Osteoblast (primary cell): ENCODE measurements around the gene EGFR. TPM values are rescaled to one million over a fixed set of nuclear protein-coding genes. Genes with fewer than 3 reads are reported as not detected.

Experiments
- DNase-seq: peaks from one replicate; pipeline ENCODE4 v3.0.0; 2011; ENCODE audit warnings: low spot score, mixed read lengths; ENCODE audit not compliant: insufficient read length; ENCODE audit errors: missing footprints
- H2AFZ ChIP-seq: 2 replicates; pipeline ENCODE4 v1.6.0; 2011; ENCODE audit warnings: mild to moderate bottlenecking, low read length
- H3K27ac ChIP-seq: 2 replicates; pipeline ENCODE4 v1.5.1; 2011; ENCODE audit warnings: mild to moderate bottlenecking, low read depth, low read length, moderate library complexity
- H3K27me3 ChIP-seq: 2 replicates; pipeline ENCODE4 v1.6.0; 2012; ENCODE audit warnings: mild to moderate bottlenecking, control low read depth, inconsistent platforms, low read length, moderate library complexity; ENCODE audit not compliant: insufficient read depth
- H3K36me3 ChIP-seq: 2 replicates; pipeline ENCODE4 v1.5.1; 2011; ENCODE audit warnings: mild to moderate bottlenecking, low read length, control low read depth, moderate library complexity; ENCODE audit not compliant: insufficient read depth
- H3K4me1 ChIP-seq: 2 replicates; pipeline ENCODE4 v1.5.1; 2011; ENCODE audit warnings: mild to moderate bottlenecking, low read length, control low read depth, moderate library complexity; ENCODE audit not compliant: insufficient read depth
- H3K4me2 ChIP-seq: 2 replicates; pipeline ENCODE4 v1.6.0; 2011; ENCODE audit warnings: mild to moderate bottlenecking, low read length; ENCODE audit not compliant: insufficient read depth
- H3K4me3 ChIP-seq: fragments of 200-600 bp; sonication (generic); 3 replicates; pipeline ENCODE4 v1.5.1; 2012; ENCODE audit warnings: mild to moderate bottlenecking, low read length, inconsistent platforms; ENCODE audit not compliant: insufficient read depth
- H3K79me2 ChIP-seq: 2 replicates; pipeline ENCODE4 v1.6.0; 2012; ENCODE audit warnings: mild to moderate bottlenecking, low read length, control low read depth, inconsistent platforms; ENCODE audit not compliant: insufficient read depth
- H3K9me3 ChIP-seq: 2 replicates; pipeline ENCODE4 v1.5.1; 2011; ENCODE audit warnings: low read depth, low read length, control low read depth
- H4K20me1 ChIP-seq: 2 replicates; pipeline ENCODE4 v1.6.0; 2012; ENCODE audit warnings: mild to moderate bottlenecking, low read length, control low read depth; ENCODE audit not compliant: insufficient read depth
- total RNA-seq: library from RNA; depleted of rRNA; stranded (reverse); fragments of >200 nt; gene quantifications from 2 replicates; pipeline ENCODE4 v1.2.3, GENCODE V29; 2012
- TF ChIP-seq, protein P1 (sequence below): IDR thresholded peaks from 2 replicates; pipeline ENCODE4 v1.5.1; 2011; ENCODE audit warnings: mild to moderate bottlenecking, low read depth, low read length, moderate library complexity; ENCODE audit errors: extremely low read depth

Gene EGFR
- total RNA-seq, 1 donor = 104 TPM

DNA sequence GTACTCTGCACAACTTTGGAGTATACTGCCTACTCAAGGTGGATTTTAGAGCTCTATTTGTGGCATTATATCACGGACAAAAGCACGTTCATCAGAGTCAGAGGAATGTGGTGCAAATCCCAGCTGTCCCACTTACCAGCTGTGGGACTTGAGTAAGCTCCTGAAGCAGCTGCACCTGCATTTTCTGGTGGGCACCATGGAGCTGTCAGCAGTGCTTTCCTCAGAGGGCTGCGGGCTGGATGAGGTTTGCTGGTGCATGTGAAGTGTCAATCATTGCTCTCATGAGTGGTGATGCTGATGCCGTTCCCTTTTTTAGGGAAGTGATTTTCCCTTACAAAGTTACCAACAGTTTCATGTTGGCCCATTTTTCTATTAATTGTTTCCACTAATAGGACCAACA is 53.4 kb downstream of the EGFR start:
- H4K20me1 ChIP-seq = no peaks in the 10 kb centered on the region
- TF ChIP-seq, protein P1, sequence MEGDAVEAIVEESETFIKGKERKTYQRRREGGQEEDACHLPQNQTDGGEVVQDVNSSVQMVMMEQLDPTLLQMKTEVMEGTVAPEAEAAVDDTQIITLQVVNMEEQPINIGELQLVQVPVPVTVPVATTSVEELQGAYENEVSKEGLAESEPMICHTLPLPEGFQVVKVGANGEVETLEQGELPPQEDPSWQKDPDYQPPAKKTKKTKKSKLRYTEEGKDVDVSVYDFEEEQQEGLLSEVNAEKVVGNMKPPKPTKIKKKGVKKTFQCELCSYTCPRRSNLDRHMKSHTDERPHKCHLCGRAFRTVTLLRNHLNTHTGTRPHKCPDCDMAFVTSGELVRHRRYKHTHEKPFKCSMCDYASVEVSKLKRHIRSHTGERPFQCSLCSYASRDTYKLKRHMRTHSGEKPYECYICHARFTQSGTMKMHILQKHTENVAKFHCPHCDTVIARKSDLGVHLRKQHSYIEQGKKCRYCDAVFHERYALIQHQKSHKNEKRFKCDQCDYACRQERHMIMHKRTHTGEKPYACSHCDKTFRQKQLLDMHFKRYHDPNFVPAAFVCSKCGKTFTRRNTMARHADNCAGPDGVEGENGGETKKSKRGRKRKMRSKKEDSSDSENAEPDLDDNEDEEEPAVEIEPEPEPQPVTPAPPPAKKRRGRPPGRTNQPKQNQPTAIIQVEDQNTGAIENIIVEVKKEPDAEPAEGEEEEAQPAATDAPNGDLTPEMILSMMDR = no peak
- no peak overlapping the region for H2AFZ ChIP-seq
- H3K27ac ChIP-seq = peak overlapping the region; percentile 85
- peak overlapping the region; percentile 47 for H3K4me2 ChIP-seq
- peaks cover 47% of the 10 kb centered on the region for H3K4me1 ChIP-seq
- no peak overlapping the region for H3K4me3 ChIP-seq
- peaks cover 84% of the 10 kb centered on the region for H3K79me2 ChIP-seq
- H3K36me3 ChIP-seq = peaks cover 4% of the 10 kb centered on the region
- no peaks in the 10 kb centered on the region for H3K9me3 ChIP-seq
- no peak for DNase-seq
- no peaks in the 10 kb centered on the region for H3K27me3 ChIP-seq

DNA sequence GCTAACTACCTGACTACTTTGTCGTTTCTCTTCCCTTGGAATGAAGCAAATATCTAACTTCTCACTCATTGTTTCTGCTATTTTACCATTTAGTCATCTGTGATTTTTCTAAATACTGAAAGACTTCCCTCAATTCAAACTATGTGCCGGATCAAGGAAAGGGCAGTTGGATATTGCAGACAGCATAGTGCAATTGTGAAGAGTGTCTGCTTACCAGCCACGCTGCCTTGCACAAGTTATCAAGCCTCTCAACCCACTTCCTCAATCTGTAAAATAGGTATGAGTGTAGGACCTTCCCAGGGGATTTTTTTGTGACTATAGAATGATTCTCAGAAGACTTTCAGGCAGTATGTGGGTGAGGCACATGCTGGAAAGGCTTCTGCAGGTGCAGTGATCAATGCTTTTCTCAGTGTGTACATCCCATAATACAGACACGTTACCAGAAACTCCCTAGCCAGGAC is 54.3 kb downstream of the EGFR start:
- Histone ChIP-seq H3K4me2 (peak overlapping the region; percentile 47), H3K4me1 (peaks cover 47% of the 10 kb centered on the region)

DNA sequence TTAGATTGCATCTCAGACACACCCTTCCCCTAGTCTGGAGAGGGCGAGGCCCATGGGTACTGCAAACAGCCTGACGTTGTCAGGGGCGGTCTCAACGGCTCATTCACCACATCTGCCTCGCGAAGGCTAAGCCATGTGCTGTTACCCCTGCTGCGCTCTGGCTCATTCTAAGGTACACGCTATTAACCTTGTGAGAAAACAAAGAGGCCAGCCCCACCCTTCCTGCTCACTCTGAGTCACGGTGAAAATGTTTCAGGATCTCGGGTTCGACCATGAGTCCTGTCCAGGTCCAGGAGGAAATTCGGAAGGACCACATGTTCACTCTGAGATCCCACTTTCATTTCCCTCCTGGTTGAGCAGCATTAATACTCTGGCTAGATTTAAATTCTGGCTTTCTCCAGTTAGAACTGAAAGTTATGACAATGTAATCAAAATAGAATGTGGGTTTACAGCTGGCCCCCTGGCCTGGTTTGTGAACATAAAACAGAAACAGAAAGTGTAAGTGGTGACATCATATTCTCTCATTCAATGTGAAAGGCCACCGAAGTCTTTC is 55.2 kb downstream of the EGFR start:
- H3K79me2 ChIP-seq = peaks cover 86% of the 10 kb centered on the region
- no peaks in the 10 kb centered on the region for H3K36me3 ChIP-seq
- H3K27ac ChIP-seq = peak overlapping the region; percentile 85
- TF ChIP-seq, protein P1 = no peak
- H3K4me2 ChIP-seq = peak overlapping the region; percentile 47
- H3K27me3 ChIP-seq = no peaks in the 10 kb centered on the region
- no peaks in the 10 kb centered on the region for H3K9me3 ChIP-seq
- H3K4me1 ChIP-seq = peaks cover 43% of the 10 kb centered on the region
- peak overlapping the region; percentile 15 for H3K4me3 ChIP-seq
- peak; percentile 91 for DNase-seq
- H2AFZ ChIP-seq = no peak overlapping the region
- no peaks in the 10 kb centered on the region for H4K20me1 ChIP-seq

More for the DNA sequence above, 54.3 kb downstream of the EGFR start:
- no peaks in the 10 kb centered on the region for H3K36me3 ChIP-seq
- H3K4me3 ChIP-seq = no peak overlapping the region
- H3K27ac ChIP-seq = peak overlapping the region; percentile 85
- peaks cover 86% of the 10 kb centered on the region for H3K79me2 ChIP-seq
- H4K20me1 ChIP-seq = no peaks in the 10 kb centered on the region
- no peak overlapping the region for H2AFZ ChIP-seq
- no peaks in the 10 kb centered on the region for H3K27me3 ChIP-seq
- no peak for DNase-seq
- H3K9me3 ChIP-seq = no peaks in the 10 kb centered on the region
- TF ChIP-seq, protein P1 = no peak

DNA sequence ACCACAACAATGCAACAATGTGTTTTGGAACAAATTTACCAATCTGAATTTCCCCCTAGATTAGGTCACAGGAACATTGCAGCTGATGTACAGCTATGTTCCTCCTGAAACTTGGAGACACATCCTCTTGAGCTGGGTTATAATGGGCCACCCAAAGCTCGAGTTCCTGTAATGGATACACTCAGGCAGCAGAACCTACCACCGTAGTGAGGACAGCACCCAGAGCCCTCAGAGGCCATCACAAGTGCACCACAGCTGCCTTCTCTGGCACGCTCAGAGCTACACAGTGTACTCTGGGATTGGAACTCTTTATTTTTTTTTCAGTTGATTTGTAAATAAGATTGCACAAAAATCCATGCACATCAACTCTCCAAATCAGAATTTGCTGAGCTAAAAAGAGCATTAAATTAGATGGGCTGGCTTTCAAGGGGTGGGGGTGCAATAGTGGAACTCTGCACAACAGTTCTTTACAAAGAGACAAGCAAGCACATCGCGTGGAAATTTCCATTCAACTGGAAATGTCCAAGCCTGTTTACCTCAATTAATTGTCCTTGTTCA is 56.7 kb downstream of the EGFR start:
- no peaks in the 10 kb centered on the region for H3K36me3 ChIP-seq
- H3K4me2 ChIP-seq = no peak overlapping the region
- TF ChIP-seq, protein P1 = no peak
- H3K79me2 ChIP-seq = peaks cover 85% of the 10 kb centered on the region
- H2AFZ ChIP-seq = no peak overlapping the region
- H3K9me3 ChIP-seq = no peaks in the 10 kb centered on the region
- no peaks in the 10 kb centered on the region for H3K27me3 ChIP-seq
- no peak for DNase-seq
- H3K4me1 ChIP-seq = peaks cover 39% of the 10 kb centered on the region
- no peak overlapping the region for H3K4me3 ChIP-seq
- H3K27ac ChIP-seq = peak overlapping the region; percentile 85
- no peaks in the 10 kb centered on the region for H4K20me1 ChIP-seq
